ENCODE data around the gene ARHGEF17. TPM values are rescaled to one million over a fixed set of nuclear protein-coding genes. Genes with fewer than 3 reads are reported as not detected.

ARHGEF17 gene
- total RNA-seq, 1 donor from 2014 or later, result 0.05 TPM

- Mint-ChIP-seq H3K27me3 (ENCODE audit: insufficient read depth) (peaks cover 7% of the 10 kb centered on the region), H3K4me3 (no peak overlapping the region), H3K36me3 (ENCODE audit: low read depth) (no peaks in the 10 kb centered on the region), H3K4me1 (ENCODE audit: low read depth) (peaks cover 35% of the 10 kb centered on the region), H3K27ac (no peak overlapping the region), H3K9me3 (no peaks in the 10 kb centered on the region)
- no peak for DNase-seq (ENCODE audit: low spot score)
- intact Hi-C loops (cut with micrococcal nuclease), result no loop called here
These were observed 16.9 kb upstream of the ARHGEF17 start for GRCh38 chr11:73291196-73291595.

GRCh38 chr11:73291781-73292524 is 16.1 kb upstream of the ARHGEF17 start:
- Mint-ChIP-seq H3K9me3 (no peaks in the 10 kb centered on the region), H3K36me3 (ENCODE audit: low read depth) (no peaks in the 10 kb centered on the region), H3K4me3 (no peak overlapping the region), H3K4me1 (ENCODE audit: low read depth) (peaks cover 30% of the 10 kb centered on the region), H3K27me3 (ENCODE audit: insufficient read depth) (peaks cover 7% of the 10 kb centered on the region), H3K27ac (no peak overlapping the region)
- DNase-seq (ENCODE audit: low spot score), result no peak
- intact Hi-C loops (cut with micrococcal nuclease), result no loop called here

GRCh38 chr11:73292525-73292894 is 15.6 kb upstream of the ARHGEF17 start:
- Mint-ChIP-seq H3K36me3 (ENCODE audit: low read depth) (no peaks in the 10 kb centered on the region), H3K27me3 (ENCODE audit: insufficient read depth) (peaks cover 7% of the 10 kb centered on the region), H3K9me3 (no peaks in the 10 kb centered on the region), H3K27ac (no peak overlapping the region), H3K4me1 (ENCODE audit: low read depth) (peaks cover 27% of the 10 kb centered on the region), H3K4me3 (no peak overlapping the region)
- no peak for DNase-seq (ENCODE audit: low spot score)
- intact Hi-C loops (cut with micrococcal nuclease), result no loop called here

GRCh38 chr11:73293356-73293936 is 14.6 kb upstream of the ARHGEF17 start:
- no peak for DNase-seq (ENCODE audit: low spot score)
- peaks cover 20% of the 10 kb centered on the region for H3K4me1 Mint-ChIP-seq (ENCODE audit: low read depth)
- H3K4me3 Mint-ChIP-seq, result no peak overlapping the region
- peaks cover 7% of the 10 kb centered on the region for H3K27me3 Mint-ChIP-seq (ENCODE audit: insufficient read depth)
- intact Hi-C loops (cut with micrococcal nuclease), result no loop called here
- no peaks in the 10 kb centered on the region for H3K36me3 Mint-ChIP-seq (ENCODE audit: low read depth)
- H3K9me3 Mint-ChIP-seq, result no peaks in the 10 kb centered on the region
- no peak overlapping the region for H3K27ac Mint-ChIP-seq

GRCh38 chr11:73294604-73295003 is 13.5 kb upstream of the ARHGEF17 start:
- no peak overlapping the region for H3K27ac Mint-ChIP-seq
- no peak for DNase-seq (ENCODE audit: low spot score)
- H3K36me3 Mint-ChIP-seq (ENCODE audit: low read depth), result no peaks in the 10 kb centered on the region
- no peak overlapping the region for H3K4me3 Mint-ChIP-seq
- H3K9me3 Mint-ChIP-seq, result no peaks in the 10 kb centered on the region
- H3K27me3 Mint-ChIP-seq (ENCODE audit: insufficient read depth), result peaks cover 11% of the 10 kb centered on the region
- intact Hi-C loops (cut with micrococcal nuclease), result loop anchor here (1.0 kb wide), 1 partner anchor 41 kb away; no protein-coding TSS in a partner anchor
- H3K4me1 Mint-ChIP-seq (ENCODE audit: low read depth), result peaks cover 8% of the 10 kb centered on the region

GRCh38 chr11:73295241-73295995 is 12.7 kb upstream of the ARHGEF17 start:
- intact Hi-C loops (cut with micrococcal nuclease), result loop anchor here (1.0 kb wide), 1 partner anchor 40 kb away; no protein-coding TSS in a partner anchor
- H3K9me3 Mint-ChIP-seq, result no peaks in the 10 kb centered on the region

GRCh38 chr11:73295996-73296318 is 12.1 kb upstream of the ARHGEF17 start:
- H3K36me3 Mint-ChIP-seq (ENCODE audit: low read depth), result no peaks in the 10 kb centered on the region
- peaks cover 16% of the 10 kb centered on the region for H3K27me3 Mint-ChIP-seq (ENCODE audit: insufficient read depth)
- no peak overlapping the region for H3K27ac Mint-ChIP-seq
- peaks cover 6% of the 10 kb centered on the region for H3K4me1 Mint-ChIP-seq (ENCODE audit: low read depth)
- H3K4me3 Mint-ChIP-seq, result no peak overlapping the region
- no peak for DNase-seq (ENCODE audit: low spot score)
- no peaks in the 10 kb centered on the region for H3K9me3 Mint-ChIP-seq
- intact Hi-C loops (cut with micrococcal nuclease), result loop anchor here (1.0 kb wide), 1 partner anchor 39 kb away; no protein-coding TSS in a partner anchor

More at GRCh38 chr11:73295241-73295995, 12.7 kb upstream of the ARHGEF17 start:
- Mint-ChIP-seq H3K36me3 (ENCODE audit: low read depth) (no peaks in the 10 kb centered on the region), H3K4me1 (ENCODE audit: low read depth) (peaks cover 6% of the 10 kb centered on the region), H3K27ac (no peak overlapping the region), H3K27me3 (ENCODE audit: insufficient read depth) (peaks cover 13% of the 10 kb centered on the region), H3K4me3 (no peak overlapping the region)
- peak; percentile 68 for DNase-seq (ENCODE audit: low spot score)

- Mint-ChIP-seq H3K4me3 (no peak overlapping the region), H3K4me1 (ENCODE audit: low read depth) (peaks cover 6% of the 10 kb centered on the region), H3K27ac (no peak overlapping the region), H3K36me3 (ENCODE audit: low read depth) (no peaks in the 10 kb centered on the region), H3K9me3 (no peaks in the 10 kb centered on the region), H3K27me3 (ENCODE audit: insufficient read depth) (peaks cover 16% of the 10 kb centered on the region)
- DNase-seq (ENCODE audit: low spot score), result no peak
- intact Hi-C loops (cut with micrococcal nuclease), result no loop called here
These were observed 11.4 kb upstream of the ARHGEF17 start for GRCh38 chr11:73296501-73297230.

GRCh38 chr11:73297231-73297590 is 10.9 kb upstream of the ARHGEF17 start:
- intact Hi-C loops (cut with micrococcal nuclease), result no loop called here
- Mint-ChIP-seq H3K27ac (no peak overlapping the region), H3K4me1 (ENCODE audit: low read depth) (peaks cover 6% of the 10 kb centered on the region), H3K9me3 (no peaks in the 10 kb centered on the region), H3K27me3 (ENCODE audit: insufficient read depth) (peaks cover 16% of the 10 kb centered on the region), H3K36me3 (ENCODE audit: low read depth) (no peaks in the 10 kb centered on the region), H3K4me3 (no peak overlapping the region)
- no peak for DNase-seq (ENCODE audit: low spot score)

GRCh38 chr11:73297702-73298101 is 10.4 kb upstream of the ARHGEF17 start:
- no peaks in the 10 kb centered on the region for H3K9me3 Mint-ChIP-seq
- peaks cover 6% of the 10 kb centered on the region for H3K4me1 Mint-ChIP-seq (ENCODE audit: low read depth)
- H3K27ac Mint-ChIP-seq, result no peak overlapping the region
- peaks cover 16% of the 10 kb centered on the region for H3K27me3 Mint-ChIP-seq (ENCODE audit: insufficient read depth)
- intact Hi-C loops (cut with micrococcal nuclease), result no loop called here
- H3K4me3 Mint-ChIP-seq, result no peak overlapping the region
- no peak for DNase-seq (ENCODE audit: low spot score)
- H3K36me3 Mint-ChIP-seq (ENCODE audit: low read depth), result no peaks in the 10 kb centered on the region

- Mint-ChIP-seq H3K36me3 (ENCODE audit: low read depth) (no peaks in the 10 kb centered on the region), H3K9me3 (no peaks in the 10 kb centered on the region), H3K4me1 (ENCODE audit: low read depth) (peaks cover 6% of the 10 kb centered on the region), H3K27me3 (ENCODE audit: insufficient read depth) (peaks cover 17% of the 10 kb centered on the region), H3K4me3 (no peak overlapping the region), H3K27ac (no peak overlapping the region)
- intact Hi-C loops (cut with micrococcal nuclease), result no loop called here
- DNase-seq (ENCODE audit: low spot score), result no peak
These were observed 9.8 kb upstream of the ARHGEF17 start for GRCh38 chr11:73298233-73298632.

- Mint-ChIP-seq H3K27ac (no peak overlapping the region), H3K4me3 (no peak overlapping the region), H3K9me3 (no peaks in the 10 kb centered on the region), H3K27me3 (ENCODE audit: insufficient read depth) (peaks cover 16% of the 10 kb centered on the region), H3K4me1 (ENCODE audit: low read depth) (peaks cover 6% of the 10 kb centered on the region), H3K36me3 (ENCODE audit: low read depth) (no peaks in the 10 kb centered on the region)
- intact Hi-C loops (cut with micrococcal nuclease), result no loop called here
- no peak for DNase-seq (ENCODE audit: low spot score)
These were observed 8.3 kb upstream of the ARHGEF17 start for GRCh38 chr11:73299751-73300150.

Data from activated T-helper 1 cell treated with anti-CD3 and anti-CD28 coated beads, Interleukin-12 subunit alpha, Interleukin-12 subunit beta, Interleukin-2, Interleukin-4 antibody, amounts not matched to agents 30 ng/mL and 10 ng/mL and 1 ng/mL, durations not matched to agents 14 hours and 24 hours and 36 hours (primary cell).